Medulla oblongata (tissue), 1 donor: Measurements from ENCODE around the gene MOB3C.
A peak's percentile ranks its signal among the peaks of the same experiment; 100 is the strongest.
"Not testable (repeated sequence)": the region's sequence is repeated elsewhere in the genome, so short reads cannot be mapped to it uniquely, and the experiment has no call there.

Experiments
- DNase-seq: peaks from one replicate; pipeline ENCODE4 v3.0.0-alpha.2; 2015; ENCODE audit errors: extremely low spot score

MOB3C gene

GRCh38 chr1:46616277-46617107 is at the start of gene MOB3C:
MOB3C (minus strand) TSS chr1:46616811; CDS start chr1:46613321, 3,490 bp downstream.
- DNase-seq, result peak; percentile 84

GRCh38 chr1:46665983-46666382 is 49.4 kb upstream of the MOB3C start:
- DNase-seq, result no peak

- DNase-seq, result not testable (repeated sequence)
Observed at GRCh38 chr1:46662919-46663318, 46.3 kb upstream of the MOB3C start.

GRCh38 chr1:46660116-46660515 is 43.5 kb upstream of the MOB3C start:
- DNase-seq, result not testable (repeated sequence)

GRCh38 chr1:46659307-46659870 is 42.8 kb upstream of the MOB3C start:
- DNase-seq, result no peak

- DNase-seq, result no peak
Observed at GRCh38 chr1:46657775-46658174, 41.2 kb upstream of the MOB3C start.

GRCh38 chr1:46656643-46657042 is 40.0 kb upstream of the MOB3C start:
- no peak for DNase-seq

- DNase-seq, result no peak
Observed at GRCh38 chr1:46655848-46656247, 39.2 kb upstream of the MOB3C start.

GRCh38 chr1:46654698-46655097 is 38.1 kb upstream of the MOB3C start:
- DNase-seq, result not testable (repeated sequence)

GRCh38 chr1:46654012-46654411 is 37.4 kb upstream of the MOB3C start:
- DNase-seq, result no peak

- no peak for DNase-seq
Observed at GRCh38 chr1:46653405-46653958, 36.9 kb upstream of the MOB3C start.

- no peak for DNase-seq
Observed at GRCh38 chr1:46652321-46653100, 35.9 kb upstream of the MOB3C start.

GRCh38 chr1:46651152-46651551 is 34.5 kb upstream of the MOB3C start:
- not testable (repeated sequence) for DNase-seq

GRCh38 chr1:46650491-46650890 is 33.9 kb upstream of the MOB3C start:
- DNase-seq, result no peak

GRCh38 chr1:46649764-46650163 is 33.2 kb upstream of the MOB3C start:
- DNase-seq, result no peak

GRCh38 chr1:46647611-46648010 is 31.0 kb upstream of the MOB3C start:
- no peak for DNase-seq

- DNase-seq, result no peak
Observed at GRCh38 chr1:46646844-46647243, 30.2 kb upstream of the MOB3C start.

GRCh38 chr1:46646331-46646730 is 29.7 kb upstream of the MOB3C start:
- no peak for DNase-seq

- DNase-seq, result no peak
Observed at GRCh38 chr1:46645815-46646214, 29.2 kb upstream of the MOB3C start.

GRCh38 chr1:46643368-46643775 is 26.8 kb upstream of the MOB3C start:
- DNase-seq, result peak; percentile 37

- peak; percentile 3 for DNase-seq
Observed at GRCh38 chr1:46642115-46642680, 25.6 kb upstream of the MOB3C start.

GRCh38 chr1:46639547-46639946 is 22.9 kb upstream of the MOB3C start:
- DNase-seq, result no peak
